ENCODE measurements around the gene KIF18A.
"Not testable (repeated sequence)": the region's sequence is repeated elsewhere in the genome, so short reads cannot be mapped to it uniquely, and the experiment has no call there.

The KIF18A gene

DNA sequence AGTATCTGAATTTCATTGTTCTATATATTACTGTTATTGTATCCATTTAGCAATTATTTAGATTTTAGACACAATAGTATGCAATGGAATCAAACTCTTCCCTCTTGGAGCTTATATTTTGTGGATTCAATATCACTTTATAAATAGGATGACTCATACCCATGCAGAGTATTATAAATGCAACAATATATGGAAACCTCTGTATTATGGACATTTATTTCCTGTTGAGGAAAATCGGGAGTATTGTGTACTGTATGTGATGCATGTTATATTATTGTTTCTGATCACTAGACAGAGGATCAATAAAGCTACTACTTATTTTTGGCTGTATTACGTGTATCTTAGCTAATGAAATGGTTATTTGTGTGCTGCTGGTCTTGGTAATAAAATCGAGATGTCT is 1.0 kb upstream of the KIF18A start:
- no peak for DNase-seq (ENCODE audit: extremely low spot score)
- no peak for TF ChIP-seq CTCF (IDR thresholded peaks at IDR 0.05; ENCODE audit: control extremely low read depth, extremely low read depth, low read depth, missing control alignments)
- ChIA-PET POLR2A (no interaction called here), CTCF (interaction anchor here (1.7 kb wide), 1 partner anchor 9 kb away, joined by 5 read pairs; no protein-coding TSS in a partner anchor)

DNA sequence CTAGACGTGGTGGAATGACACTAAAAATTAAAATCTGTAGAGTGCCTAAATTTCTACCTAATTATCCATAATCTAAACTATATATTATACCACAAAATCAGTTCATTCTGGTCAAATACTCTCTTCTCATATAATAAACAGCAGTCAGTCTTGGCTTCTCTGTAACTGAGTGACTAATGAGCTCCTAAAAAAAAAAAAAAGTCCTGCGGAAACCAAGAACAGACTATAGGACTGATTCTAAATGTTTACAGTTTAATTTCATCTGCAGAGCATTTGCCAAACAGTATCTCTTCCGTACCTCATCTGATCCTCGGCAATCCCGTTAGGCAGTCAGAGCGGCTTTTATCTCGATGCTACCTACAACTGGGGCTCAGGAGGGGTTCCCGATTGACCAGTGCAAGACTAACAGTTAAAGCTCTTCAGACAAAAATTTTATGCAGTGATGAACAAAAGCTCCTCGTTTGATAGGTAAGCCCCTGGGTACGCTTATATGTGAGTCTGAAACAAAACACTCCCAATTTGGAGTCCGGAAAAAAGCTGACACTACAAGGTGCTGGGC is 686 bp downstream of the KIF18A start:
- ChIA-PET CTCF (interaction anchor here (0.8 to 1.9 kb wide), 3 partner anchors 9 to 21 kb away, joined by 3 to 7 read pairs (median 6); no protein-coding TSS in a partner anchor), POLR2A (no interaction called here)
- no peak for TF ChIP-seq CTCF (IDR thresholded peaks at IDR 0.05; ENCODE audit: control extremely low read depth, extremely low read depth, low read depth, missing control alignments)
- DNase-seq (ENCODE audit: extremely low spot score), result peak; percentile 9

- DNase-seq (ENCODE audit: extremely low spot score), result no peak
- ChIA-PET POLR2A (no interaction called here), CTCF (interaction anchor here (1.9 kb wide), 1 partner anchor 10 kb away, joined by 7 read pairs; no protein-coding TSS in a partner anchor)
- TF ChIP-seq CTCF (IDR thresholded peaks at IDR 0.05; ENCODE audit: control extremely low read depth, extremely low read depth, low read depth, missing control alignments), result no peak
Measured at GRCh38 chr11:28106353-28107043, 1.5 kb downstream of the KIF18A start.

DNA sequence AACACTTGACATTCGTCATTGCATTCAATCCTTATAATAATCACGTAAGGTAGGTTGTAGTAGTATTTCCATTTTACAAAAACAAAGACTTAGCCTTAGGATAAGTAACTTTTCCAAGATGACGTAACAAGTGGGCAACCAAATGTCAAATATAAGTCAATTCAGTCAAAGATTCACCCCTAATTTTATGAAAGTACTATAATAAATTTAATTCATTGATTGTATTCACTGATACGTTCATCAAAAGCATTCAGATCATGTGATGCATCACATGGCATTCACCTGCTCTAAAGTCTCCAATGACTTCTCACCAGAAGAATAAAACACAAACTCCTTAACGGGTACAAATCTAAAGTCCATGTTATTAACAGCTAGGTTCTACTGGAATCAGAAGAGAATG is 2.1 kb downstream of the KIF18A start:
- ChIA-PET POLR2A (no interaction called here), CTCF (no interaction called here)
- no peak for DNase-seq (ENCODE audit: extremely low spot score)
- no peak for TF ChIP-seq CTCF (IDR thresholded peaks at IDR 0.05; ENCODE audit: control extremely low read depth, extremely low read depth, low read depth, missing control alignments)

DNA sequence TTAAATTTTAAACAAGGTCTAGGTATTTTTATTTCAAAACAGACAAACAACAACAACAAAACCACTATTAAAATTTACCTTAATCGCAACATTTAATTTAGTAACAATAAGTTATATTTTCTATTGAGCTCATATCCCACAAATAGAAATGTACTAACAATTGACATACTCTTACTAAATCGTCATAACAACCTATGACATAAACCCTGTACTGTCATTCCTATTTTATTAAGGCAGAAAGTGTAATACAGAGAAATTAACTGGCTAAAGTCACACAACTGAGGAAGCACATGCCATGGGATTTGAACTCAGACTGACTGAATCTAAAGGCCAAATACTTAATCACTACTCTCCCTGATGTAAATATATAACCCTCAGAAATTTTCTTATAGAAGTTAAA is 3.0 kb downstream of the KIF18A start:
- DNase-seq (ENCODE audit: extremely low spot score), result no peak
- POLR2A ChIA-PET, result no interaction called here
- TF ChIP-seq CTCF (IDR thresholded peaks at IDR 0.05; ENCODE audit: control extremely low read depth, extremely low read depth, low read depth, missing control alignments), result no peak
- CTCF ChIA-PET, result no interaction called here

- POLR2A ChIA-PET, result no interaction called here
Measured at GRCh38 chr11:28104425-28104824, 3.5 kb downstream of the KIF18A start.

GRCh38 chr11:28102300-28102699 is 5.7 kb downstream of the KIF18A start:
- POLR2A ChIA-PET; DNase-seq (ENCODE audit: extremely low spot score): not testable (repeated sequence)
- CTCF ChIA-PET, result interaction anchor here (0.9 kb wide), 1 partner anchor 49 kb away, joined by 3 read pairs; no protein-coding TSS in a partner anchor

More at GRCh38 chr11:28104425-28104824, 3.5 kb downstream of the KIF18A start:
- DNase-seq (ENCODE audit: extremely low spot score), result no peak
- CTCF ChIA-PET, result no interaction called here
- TF ChIP-seq CTCF (IDR thresholded peaks at IDR 0.05; ENCODE audit: control extremely low read depth, extremely low read depth, low read depth, missing control alignments), result no peak

Measured in GM10248 (cell line).